Activated CD8-positive, alpha-beta T cell treated with anti-CD3 and anti-CD28 coated beads, Interleukin-2, amount 10 ng/mL, durations not matched to agents 7 days and 5 days (primary cell): ENCODE data around the gene HIRA. TPM values are rescaled to one million over a fixed set of nuclear protein-coding genes. Genes with fewer than 3 reads are reported as not detected.

Experiments used
- ATAC-seq: fragments of 150-1000 bp; cut with Tn5 transposase; one replicate; pipeline ENCODE4 v1.10.0; 2021; ENCODE audit warnings: moderate library complexity
- CTCF ChIA-PET: fragments of 350-600 bp; sonication (Branson Sonifier 250); formaldehyde crosslinking; loops from one replicate; lab custom pipeline; 2021; ENCODE audit warnings: antibody characterized with exemption; lab: Charles Lee
- POLR2A ChIA-PET: fragments of 350-600 bp; sonication (Branson Sonifier 250); formaldehyde crosslinking; loops from one replicate; lab custom pipeline; 2021; ENCODE audit warnings: antibody characterized with exemption; lab: Charles Lee
- DNase-seq: peaks from one replicate; pipeline ENCODE4 v3.0.0-alpha.2; 2020
- H3K27ac Mint-ChIP-seq: one replicate; pipeline ENCODE4 v1.8.0; 2021; ENCODE audit warnings: mild to moderate bottlenecking, mixed read lengths
- H3K27me3 Mint-ChIP-seq: one replicate; pipeline ENCODE4 v1.8.0; 2021; ENCODE audit warnings: low read depth, mixed read lengths
- H3K36me3 Mint-ChIP-seq: one replicate; pipeline ENCODE4 v1.8.0; 2021; ENCODE audit warnings: low read depth, mixed read lengths
- H3K4me1 Mint-ChIP-seq: one replicate; pipeline ENCODE4 v1.8.0; 2021; ENCODE audit warnings: low read depth, mixed read lengths
- H3K4me3 Mint-ChIP-seq: one replicate; pipeline ENCODE4 v1.8.0; 2021; ENCODE audit warnings: mild to moderate bottlenecking, mixed read lengths
- H3K9me3 Mint-ChIP-seq: one replicate; pipeline ENCODE4 v1.8.0; 2022; ENCODE audit warnings: mixed read lengths; ENCODE audit not compliant: insufficient read depth
- total RNA-seq, 2 experiments: library from RNA; stranded (reverse); gene quantifications; one replicate each; pipeline ENCODE4 v1.2.3, GENCODE V29; 2021

The HIRA gene
- total RNA-seq, 2 experiments from 2014 or later: 47.0 to 48.1 TPM

- H3K4me1 Mint-ChIP-seq: peaks cover 7% of the 10 kb centered on the region
- peaks cover 56% of the 10 kb centered on the region for H3K36me3 Mint-ChIP-seq
- DNase-seq (no peak), ATAC-seq (no peak)
- ChIA-PET POLR2A (no interaction called here), CTCF (no interaction called here)
- H3K4me3 Mint-ChIP-seq: no peak overlapping the region
- H3K9me3 Mint-ChIP-seq: no peaks in the 10 kb centered on the region
- no peak overlapping the region for H3K27ac Mint-ChIP-seq
- no peaks in the 10 kb centered on the region for H3K27me3 Mint-ChIP-seq
These were observed 40.0 kb upstream of the HIRA start for GRCh38 chr22:19471572-19471971.

- peaks cover 5% of the 10 kb centered on the region for H3K4me1 Mint-ChIP-seq
- POLR2A ChIA-PET: interaction anchor here (2.4 kb wide), 1 partner anchor 9 kb away, joined by 7 read pairs; the partner anchor contains the start of genes CDC45 and UFD1
- no peak overlapping the region for H3K27ac Mint-ChIP-seq
- H3K36me3 Mint-ChIP-seq: peaks cover 60% of the 10 kb centered on the region
- H3K9me3 Mint-ChIP-seq: no peaks in the 10 kb centered on the region
- CTCF ChIA-PET: no interaction called here
- ATAC-seq (no peak), DNase-seq (no peak)
- no peak overlapping the region for H3K4me3 Mint-ChIP-seq
- H3K27me3 Mint-ChIP-seq: no peaks in the 10 kb centered on the region
These were observed 38.5 kb upstream of the HIRA start for GRCh38 chr22:19470010-19470409.

DNA sequence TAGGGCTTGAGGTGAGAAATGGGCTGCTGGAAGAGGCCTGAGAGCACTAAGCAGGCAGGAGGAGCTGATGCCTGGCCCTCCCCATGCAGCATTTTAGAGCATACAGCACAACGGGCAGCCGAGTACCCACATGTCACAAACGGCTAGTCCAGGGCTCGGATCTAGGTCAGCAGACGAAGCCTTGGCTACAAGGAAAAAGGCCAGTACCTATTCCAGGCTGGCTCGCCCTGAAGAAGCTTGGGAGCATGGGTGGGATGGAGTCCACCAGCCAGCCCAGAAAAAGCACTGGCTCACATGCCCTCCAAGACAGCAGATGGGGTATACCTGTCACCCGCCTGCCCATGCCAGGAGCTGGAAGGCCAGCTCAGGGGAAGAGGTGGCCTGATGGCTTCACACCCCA is 37.9 kb upstream of the HIRA start:
- H3K4me1 Mint-ChIP-seq: peaks cover 11% of the 10 kb centered on the region
- H3K4me3 Mint-ChIP-seq: no peak overlapping the region
- ChIA-PET CTCF (no interaction called here), POLR2A (interaction anchor here (2.4 kb wide), 1 partner anchor 10 kb away, joined by 7 read pairs; the partner anchor contains the start of genes CDC45 and UFD1)
- no peaks in the 10 kb centered on the region for H3K27me3 Mint-ChIP-seq
- ATAC-seq (no peak), DNase-seq (no peak)
- no peaks in the 10 kb centered on the region for H3K9me3 Mint-ChIP-seq
- H3K36me3 Mint-ChIP-seq: peaks cover 63% of the 10 kb centered on the region
- no peak overlapping the region for H3K27ac Mint-ChIP-seq

GRCh38 chr22:19467912-19468311 is 36.4 kb upstream of the HIRA start:
- POLR2A ChIA-PET: interaction anchor here (2.4 kb wide), 1 partner anchor 11 kb away, joined by 7 read pairs; the partner anchor contains the start of genes CDC45 and UFD1
- peaks cover 53% of the 10 kb centered on the region for H3K36me3 Mint-ChIP-seq

GRCh38 chr22:19466848-19467752 is 35.6 kb upstream of the HIRA start:
- Mint-ChIP-seq H3K27ac (no peak overlapping the region), H3K9me3 (no peaks in the 10 kb centered on the region), H3K4me3 (no peak overlapping the region), H3K4me1 (peaks cover 12% of the 10 kb centered on the region), H3K36me3 (peaks cover 55% of the 10 kb centered on the region), H3K27me3 (no peaks in the 10 kb centered on the region)
- CTCF ChIA-PET: no interaction called here
- DNase-seq (no peak), ATAC-seq (no peak)
- POLR2A ChIA-PET: no interaction called here

More at GRCh38 chr22:19467912-19468311, 36.4 kb upstream of the HIRA start:
- Mint-ChIP-seq H3K27ac (no peak overlapping the region), H3K4me1 (peaks cover 12% of the 10 kb centered on the region), H3K27me3 (no peaks in the 10 kb centered on the region), H3K4me3 (no peak overlapping the region), H3K9me3 (no peaks in the 10 kb centered on the region)
- ATAC-seq (no peak), DNase-seq (no peak)
- CTCF ChIA-PET: no interaction called here

DNA sequence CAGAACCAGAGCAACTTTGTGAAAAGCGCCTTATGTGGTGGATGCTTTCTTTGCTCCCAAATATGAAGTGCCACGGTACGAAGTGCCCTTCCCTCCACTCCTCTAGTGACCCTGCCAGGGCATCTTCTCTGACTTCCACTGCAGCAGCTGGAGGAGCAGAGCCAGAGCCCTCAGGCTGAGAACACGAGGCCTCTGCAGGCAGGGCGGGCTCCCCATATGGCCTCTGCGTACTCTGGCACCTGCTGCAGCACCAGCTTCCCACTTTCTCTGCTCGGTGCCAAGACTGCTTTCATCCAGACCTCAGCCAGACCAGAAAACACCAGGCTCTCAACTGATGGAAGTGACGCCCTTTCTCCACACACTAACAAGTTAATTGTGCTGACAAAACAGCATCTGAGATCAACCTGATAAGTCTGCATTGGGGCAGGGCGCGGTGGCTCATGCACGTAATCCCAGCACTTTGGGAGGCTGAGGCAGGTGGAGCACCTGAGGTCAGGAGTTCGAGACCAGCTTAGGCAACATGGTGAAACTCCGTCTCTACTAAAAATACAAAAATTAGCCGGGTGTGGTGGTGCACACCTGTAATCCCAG is 34.7 kb upstream of the HIRA start:
- Mint-ChIP-seq H3K36me3 (peaks cover 55% of the 10 kb centered on the region), H3K27ac (no peak overlapping the region)
- POLR2A ChIA-PET: interaction anchor here (1.3 kb wide), 1 partner anchor 13 kb away, joined by 4 read pairs; the partner anchor contains the start of gene CDC45

GRCh38 chr22:19464975-19465374 is 33.4 kb upstream of the HIRA start:
- no peak for DNase-seq
- Mint-ChIP-seq H3K4me1 (peaks cover 12% of the 10 kb centered on the region), H3K27me3 (no peaks in the 10 kb centered on the region), H3K4me3 (no peak overlapping the region), H3K9me3 (no peaks in the 10 kb centered on the region), H3K27ac (no peak overlapping the region), H3K36me3 (peaks cover 52% of the 10 kb centered on the region)
- no peak for ATAC-seq
- ChIA-PET CTCF (interaction anchor here (0.8 to 2.1 kb wide), 2 partner anchors 12 to 165 kb away, joined by 3 to 5 read pairs; no protein-coding TSS in a partner anchor), POLR2A (interaction anchor here (1.0 to 1.3 kb wide), 3 partner anchors 12 to 15 kb away, joined by 3 to 4 read pairs (median 3); partner anchors contain the start of gene CDC45)

More for the DNA sequence above, 34.7 kb upstream of the HIRA start:
- Mint-ChIP-seq H3K9me3 (no peaks in the 10 kb centered on the region), H3K4me3 (no peak overlapping the region), H3K4me1 (peaks cover 12% of the 10 kb centered on the region), H3K27me3 (no peaks in the 10 kb centered on the region)
- CTCF ChIA-PET: interaction anchor here (1.2 kb wide), 1 partner anchor 15 kb away, joined by 3 read pairs; no protein-coding TSS in a partner anchor
- ATAC-seq (no peak), DNase-seq (no peak)

DNA sequence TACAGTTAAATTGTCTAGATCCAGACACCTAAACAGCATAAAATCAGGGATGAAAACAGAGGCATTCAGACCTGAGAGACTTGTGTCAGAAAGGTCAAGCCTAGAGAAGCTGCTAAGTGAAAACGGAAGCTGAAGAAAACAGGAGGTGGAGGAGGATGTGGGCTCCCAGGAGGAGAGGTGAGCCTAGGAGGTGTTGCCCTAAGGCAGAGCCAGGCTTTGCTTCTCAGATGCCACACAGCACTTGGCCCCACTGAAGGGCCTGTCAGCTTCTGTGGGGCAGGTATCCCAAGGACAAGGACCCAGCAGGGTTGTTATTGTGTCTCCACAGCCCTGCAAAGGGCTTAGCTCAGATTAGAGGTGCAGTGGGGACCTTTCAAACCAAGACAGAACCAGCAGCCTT is 33.0 kb upstream of the HIRA start:
- H3K27me3 Mint-ChIP-seq: no peaks in the 10 kb centered on the region
- no peaks in the 10 kb centered on the region for H3K9me3 Mint-ChIP-seq
- H3K4me3 Mint-ChIP-seq: no peak overlapping the region
- H3K36me3 Mint-ChIP-seq: peaks cover 49% of the 10 kb centered on the region
- ATAC-seq (peak; percentile 33), DNase-seq (no peak)
- H3K27ac Mint-ChIP-seq: no peak overlapping the region
- ChIA-PET CTCF (interaction anchor here (1.3 to 2.1 kb wide), 2 partner anchors 9 to 13 kb away, joined by 5 to 6 read pairs; no protein-coding TSS in a partner anchor), POLR2A (interaction anchor here (0.9 to 1.2 kb wide), 3 partner anchors 12 to 16 kb away, joined by 3 read pairs; no protein-coding TSS in a partner anchor)
- peaks cover 12% of the 10 kb centered on the region for H3K4me1 Mint-ChIP-seq

DNA sequence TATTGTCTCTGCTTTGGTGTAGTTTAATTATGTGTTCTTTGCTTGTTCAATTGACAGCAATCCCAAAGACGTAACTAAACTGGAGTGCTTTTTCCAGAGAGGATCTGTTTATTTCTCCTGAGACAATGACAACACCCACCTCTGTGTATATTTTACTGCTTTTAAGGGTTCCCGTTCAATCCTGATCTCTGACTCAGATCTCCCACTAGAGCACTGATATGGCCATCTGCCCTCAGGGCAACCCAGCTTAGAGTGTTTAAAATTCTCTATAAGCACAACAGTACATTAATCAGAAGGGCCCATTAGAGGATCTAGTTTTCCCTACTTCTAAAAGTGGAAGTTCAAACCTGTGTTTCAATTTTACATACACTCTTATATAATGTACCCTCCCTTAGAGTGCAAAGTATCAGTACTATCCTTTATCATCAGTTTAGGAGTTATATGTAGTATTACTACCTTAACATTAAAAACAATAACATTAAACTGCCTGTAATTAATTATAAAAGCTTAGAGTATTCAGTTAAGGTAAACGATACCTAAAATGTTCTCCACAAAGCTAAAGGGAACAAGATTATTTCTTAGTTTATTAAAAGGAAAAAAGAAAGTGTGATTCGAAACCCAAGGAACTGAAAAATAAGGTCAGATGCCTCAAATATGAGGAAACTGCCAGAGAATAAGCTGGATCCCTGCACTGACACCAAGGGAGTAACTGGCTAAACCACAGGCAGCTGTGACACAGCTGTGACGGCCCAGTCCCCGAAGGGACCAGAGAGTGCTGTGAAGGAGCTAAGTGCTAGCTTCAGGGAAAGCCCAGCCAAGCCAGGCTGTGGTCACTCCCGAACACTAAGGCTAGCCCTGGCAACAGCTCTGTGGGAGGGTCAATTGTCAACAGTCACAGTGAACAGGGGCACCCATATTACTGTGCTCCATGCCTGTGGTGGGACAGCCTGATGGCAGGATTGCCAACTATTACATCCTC is 32.2 kb upstream of the HIRA start:
- Mint-ChIP-seq H3K27me3 (no peaks in the 10 kb centered on the region), H3K36me3 (peaks cover 41% of the 10 kb centered on the region), H3K4me3 (no peak overlapping the region), H3K27ac (no peak overlapping the region), H3K4me1 (peaks cover 12% of the 10 kb centered on the region), H3K9me3 (no peaks in the 10 kb centered on the region)
- POLR2A ChIA-PET: interaction anchor here (0.8 to 1.2 kb wide), 4 partner anchors 11 to 17 kb away, joined by 3 read pairs; partner anchors contain the start of gene CDC45
- DNase-seq: no peak
- no peak for ATAC-seq
- CTCF ChIA-PET: interaction anchor here (1.3 to 2.9 kb wide), 3 partner anchors 10 to 166 kb away, joined by 5 to 12 read pairs (median 6); no protein-coding TSS in a partner anchor

GRCh38 chr22:19463008-19463407 is 31.5 kb upstream of the HIRA start:
- no peak for DNase-seq
- H3K4me1 Mint-ChIP-seq: peaks cover 12% of the 10 kb centered on the region
- peaks cover 37% of the 10 kb centered on the region for H3K36me3 Mint-ChIP-seq

More at GRCh38 chr22:19463008-19463407, 31.5 kb upstream of the HIRA start:
- no peak for ATAC-seq
- CTCF ChIA-PET: interaction anchor here (0.9 to 2.9 kb wide), 3 partner anchors 11 to 319 kb away, joined by 3 to 12 read pairs (median 6); partner anchors contain the start of gene ESS2
- Mint-ChIP-seq H3K27ac (no peak overlapping the region), H3K27me3 (no peaks in the 10 kb centered on the region), H3K9me3 (no peaks in the 10 kb centered on the region), H3K4me3 (no peak overlapping the region)
- POLR2A ChIA-PET: interaction anchor here (0.6 kb wide), 1 partner anchor 95 kb away, joined by 3 read pairs; no protein-coding TSS in a partner anchor
